Midbrain (tissue), 1 donor: ENCODE measurements around the gene PGAM5.
"Not testable (repeated sequence)": the region's sequence is repeated elsewhere in the genome, so short reads cannot be mapped to it uniquely, and the experiment has no call there.

ENCODE experiments used
- DNase-seq: peaks from one replicate; lab custom pipeline; 2025; lab: John Stamatoyannopoulos, UW

PGAM5 gene

GRCh38 chr12:132689227-132689626 lies 21.4 kb upstream of the PGAM5 start:
- DNase-seq = no peak

GRCh38 chr12:132690112-132690511 lies 20.5 kb upstream of the PGAM5 start:
- DNase-seq = no peak

GRCh38 chr12:132692030-132692429 lies 18.6 kb upstream of the PGAM5 start:
- not testable (repeated sequence) for DNase-seq

- DNase-seq = not testable (repeated sequence)
Observed at GRCh38 chr12:132694888-132695287, 15.8 kb upstream of the PGAM5 start.

- no peak for DNase-seq
Observed at GRCh38 chr12:132695431-132695830, 15.2 kb upstream of the PGAM5 start.

GRCh38 chr12:132698341-132698740 lies 12.3 kb upstream of the PGAM5 start:
- no peak for DNase-seq

- DNase-seq = no peak
Observed at GRCh38 chr12:132700212-132700822, 10.3 kb upstream of the PGAM5 start.

- no peak for DNase-seq
Observed at GRCh38 chr12:132702640-132703039, 8.0 kb upstream of the PGAM5 start.

GRCh38 chr12:132703641-132704040 lies 7.0 kb upstream of the PGAM5 start:
- no peak for DNase-seq

- DNase-seq = no peak
Observed at GRCh38 chr12:132707241-132707640, 3.4 kb upstream of the PGAM5 start.

GRCh38 chr12:132708150-132708549 lies 2.5 kb upstream of the PGAM5 start:
- no peak for DNase-seq

- no peak for DNase-seq
Observed at GRCh38 chr12:132710043-132710404, 618 bp upstream of the PGAM5 start.

GRCh38 chr12:132711080-132711843 lies 620 bp downstream of the PGAM5 start:
- DNase-seq = no peak

GRCh38 chr12:132713123-132713522 lies 2.5 kb downstream of the PGAM5 start:
- DNase-seq = no peak

- DNase-seq = no peak
Observed at GRCh38 chr12:132715874-132716273, 5.2 kb downstream of the PGAM5 start.

GRCh38 chr12:132716356-132716755 lies 5.7 kb downstream of the PGAM5 start:
- no peak for DNase-seq

GRCh38 chr12:132717011-132717410 lies 6.4 kb downstream of the PGAM5 start:
- DNase-seq = no peak

GRCh38 chr12:132717531-132718387 lies 7.1 kb downstream of the PGAM5 start:
- DNase-seq = no peak

- no peak for DNase-seq
Observed at GRCh38 chr12:132718644-132719043, 8.0 kb downstream of the PGAM5 start.

- no peak for DNase-seq
Observed at GRCh38 chr12:132719141-132719953, 8.7 kb downstream of the PGAM5 start.

- no peak for DNase-seq
Observed at GRCh38 chr12:132719954-132720324, 9.3 kb downstream of the PGAM5 start.
